ENCODE measurements around the gene TC2N.

DNA sequence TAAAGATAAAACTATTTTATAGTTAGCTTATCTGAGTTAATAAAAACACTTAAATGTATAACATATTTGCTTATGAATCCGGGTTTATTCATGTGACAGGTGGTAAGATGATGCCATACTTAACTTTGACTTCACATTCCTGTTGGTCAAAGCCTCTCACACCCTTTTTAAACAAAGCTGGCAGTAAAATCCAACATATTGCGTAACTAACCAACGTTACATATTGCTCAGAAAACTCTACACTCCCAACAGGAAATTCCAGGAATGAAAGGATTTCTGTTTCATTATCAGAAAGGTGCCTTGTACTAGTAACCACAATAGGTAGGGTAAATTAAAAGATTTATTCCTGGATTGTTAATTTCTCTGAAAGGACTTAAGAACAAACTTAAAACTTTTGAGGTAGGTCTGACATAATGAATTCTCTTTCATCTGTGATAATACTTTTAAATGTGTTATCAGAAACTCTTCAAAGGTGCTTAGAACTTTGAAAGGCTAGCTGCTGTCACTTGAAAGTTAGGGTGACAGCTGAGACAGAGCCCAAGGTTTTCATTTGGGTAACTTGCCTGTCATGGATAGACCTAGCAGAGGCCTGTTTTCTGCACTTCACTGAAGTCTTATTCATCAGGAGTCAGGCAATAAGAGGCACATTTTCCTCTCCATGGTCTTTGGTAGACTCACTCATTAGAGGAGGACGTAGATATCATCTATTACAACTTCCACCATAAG, 111.6 kb downstream of the TC2N start:
- TF ChIP-seq, protein P1, sequence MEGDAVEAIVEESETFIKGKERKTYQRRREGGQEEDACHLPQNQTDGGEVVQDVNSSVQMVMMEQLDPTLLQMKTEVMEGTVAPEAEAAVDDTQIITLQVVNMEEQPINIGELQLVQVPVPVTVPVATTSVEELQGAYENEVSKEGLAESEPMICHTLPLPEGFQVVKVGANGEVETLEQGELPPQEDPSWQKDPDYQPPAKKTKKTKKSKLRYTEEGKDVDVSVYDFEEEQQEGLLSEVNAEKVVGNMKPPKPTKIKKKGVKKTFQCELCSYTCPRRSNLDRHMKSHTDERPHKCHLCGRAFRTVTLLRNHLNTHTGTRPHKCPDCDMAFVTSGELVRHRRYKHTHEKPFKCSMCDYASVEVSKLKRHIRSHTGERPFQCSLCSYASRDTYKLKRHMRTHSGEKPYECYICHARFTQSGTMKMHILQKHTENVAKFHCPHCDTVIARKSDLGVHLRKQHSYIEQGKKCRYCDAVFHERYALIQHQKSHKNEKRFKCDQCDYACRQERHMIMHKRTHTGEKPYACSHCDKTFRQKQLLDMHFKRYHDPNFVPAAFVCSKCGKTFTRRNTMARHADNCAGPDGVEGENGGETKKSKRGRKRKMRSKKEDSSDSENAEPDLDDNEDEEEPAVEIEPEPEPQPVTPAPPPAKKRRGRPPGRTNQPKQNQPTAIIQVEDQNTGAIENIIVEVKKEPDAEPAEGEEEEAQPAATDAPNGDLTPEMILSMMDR (IDR thresholded peaks at IDR 0.05; ENCODE audit: borderline replicate concordance, extremely low read depth, low read length, poor library complexity, severe bottlenecking), result no peak
- TF ChIP-seq EZH2 (IDR thresholded peaks at IDR 0.05; ENCODE audit: borderline replicate concordance, low read depth, low read length, severe bottlenecking), result no peak

Measured in DND-41 (cell line).